NCI-H128 (cell line): ENCODE data around the gene AMER3.

Experiments used
- DNase-seq: peaks from one replicate; lab custom pipeline; 2025; ENCODE audit not compliant: unreplicated experiment; lab: John Stamatoyannopoulos, UW

Gene AMER3

DNA sequence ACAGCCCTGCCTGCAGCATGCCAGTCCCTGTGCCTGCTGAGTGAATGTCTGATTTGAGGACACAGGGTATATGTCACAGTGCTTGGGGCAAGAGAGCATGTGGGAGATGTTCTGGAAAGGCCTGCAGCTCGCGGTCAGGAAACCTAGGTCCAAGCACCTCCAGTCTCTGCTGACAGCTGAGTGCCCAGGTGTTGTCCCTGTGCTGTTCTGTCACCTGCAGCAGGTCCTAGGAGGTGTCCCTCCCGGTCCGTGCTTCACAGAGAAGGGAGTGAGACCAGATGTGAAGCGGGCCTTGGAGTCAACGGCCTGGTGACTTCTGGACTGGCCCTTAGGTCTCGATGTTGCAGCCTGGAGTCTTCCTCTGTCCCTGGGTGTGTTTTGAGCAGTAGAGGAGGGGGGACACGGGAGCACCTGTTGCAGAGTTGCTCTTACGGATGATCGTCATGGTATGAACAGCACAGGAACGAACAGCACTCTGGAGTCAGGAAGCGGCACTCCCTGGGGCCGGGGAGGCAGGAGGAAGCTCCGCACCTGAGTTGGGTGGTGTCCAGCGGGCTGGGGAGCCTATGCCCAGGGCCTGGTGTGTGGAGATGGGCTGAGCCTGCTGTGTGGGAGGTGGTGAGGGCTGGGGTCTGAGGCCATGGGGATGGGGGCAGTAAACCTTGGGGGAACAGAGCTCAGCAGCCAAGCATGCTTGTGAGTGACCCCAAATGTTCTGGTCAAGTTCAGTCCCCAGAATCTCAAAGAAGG, 59.8 kb downstream of the AMER3 start:
- DNase-seq = no peak
